ENCODE results near the gene LMX1A. TPM values are rescaled to one million over a fixed set of nuclear protein-coding genes. Genes with fewer than 3 reads are reported as not detected.

LMX1A gene
- total RNA-seq, 6 experiments from 2014 or later, result not detected

DNA sequence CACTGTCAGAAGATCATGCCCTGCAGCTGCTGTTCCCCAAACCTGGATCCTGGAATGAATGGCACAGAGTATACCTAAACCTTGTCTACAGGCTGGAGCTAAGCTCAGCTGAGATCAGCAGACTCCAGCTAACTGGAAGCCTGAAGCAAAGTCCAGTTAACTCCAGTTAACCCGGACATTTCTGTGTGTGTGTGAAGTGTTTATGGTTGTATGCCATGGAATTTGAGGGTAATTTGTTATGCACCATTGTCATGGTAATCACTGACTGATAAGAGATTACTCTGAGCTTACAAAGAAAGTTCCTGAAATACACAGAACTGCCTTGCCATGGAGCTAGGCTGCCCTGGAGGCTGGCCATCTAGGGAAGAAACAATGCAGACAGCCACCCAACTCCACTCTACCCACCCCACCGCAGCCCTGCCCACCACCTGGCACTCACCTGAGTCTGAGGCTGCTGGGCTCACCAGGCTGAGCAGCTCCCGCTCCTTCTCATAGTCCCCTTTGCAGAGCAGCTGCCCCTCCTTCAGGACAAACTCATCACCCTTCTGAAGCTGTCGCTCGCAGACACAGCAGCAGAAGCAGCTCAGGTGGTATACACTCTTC is 107.4 kb downstream of the LMX1A start:
- TF ChIP-seq, protein P1, sequence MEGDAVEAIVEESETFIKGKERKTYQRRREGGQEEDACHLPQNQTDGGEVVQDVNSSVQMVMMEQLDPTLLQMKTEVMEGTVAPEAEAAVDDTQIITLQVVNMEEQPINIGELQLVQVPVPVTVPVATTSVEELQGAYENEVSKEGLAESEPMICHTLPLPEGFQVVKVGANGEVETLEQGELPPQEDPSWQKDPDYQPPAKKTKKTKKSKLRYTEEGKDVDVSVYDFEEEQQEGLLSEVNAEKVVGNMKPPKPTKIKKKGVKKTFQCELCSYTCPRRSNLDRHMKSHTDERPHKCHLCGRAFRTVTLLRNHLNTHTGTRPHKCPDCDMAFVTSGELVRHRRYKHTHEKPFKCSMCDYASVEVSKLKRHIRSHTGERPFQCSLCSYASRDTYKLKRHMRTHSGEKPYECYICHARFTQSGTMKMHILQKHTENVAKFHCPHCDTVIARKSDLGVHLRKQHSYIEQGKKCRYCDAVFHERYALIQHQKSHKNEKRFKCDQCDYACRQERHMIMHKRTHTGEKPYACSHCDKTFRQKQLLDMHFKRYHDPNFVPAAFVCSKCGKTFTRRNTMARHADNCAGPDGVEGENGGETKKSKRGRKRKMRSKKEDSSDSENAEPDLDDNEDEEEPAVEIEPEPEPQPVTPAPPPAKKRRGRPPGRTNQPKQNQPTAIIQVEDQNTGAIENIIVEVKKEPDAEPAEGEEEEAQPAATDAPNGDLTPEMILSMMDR (IDR thresholded peaks at IDR 0.05), result no peak
- Mint-ChIP-seq H3K4me3 (no peak overlapping the region), H3K4me1 (ENCODE audit: low read depth) (no peaks in the 10 kb centered on the region), H3K27me3 (ENCODE audit: insufficient read depth) (no peaks in the 10 kb centered on the region), H3K36me3 (ENCODE audit: low read depth) (no peaks in the 10 kb centered on the region), H3K9me3 (no peaks in the 10 kb centered on the region), H3K27ac (no peak overlapping the region)
- DNase-seq, result no peak

DNA sequence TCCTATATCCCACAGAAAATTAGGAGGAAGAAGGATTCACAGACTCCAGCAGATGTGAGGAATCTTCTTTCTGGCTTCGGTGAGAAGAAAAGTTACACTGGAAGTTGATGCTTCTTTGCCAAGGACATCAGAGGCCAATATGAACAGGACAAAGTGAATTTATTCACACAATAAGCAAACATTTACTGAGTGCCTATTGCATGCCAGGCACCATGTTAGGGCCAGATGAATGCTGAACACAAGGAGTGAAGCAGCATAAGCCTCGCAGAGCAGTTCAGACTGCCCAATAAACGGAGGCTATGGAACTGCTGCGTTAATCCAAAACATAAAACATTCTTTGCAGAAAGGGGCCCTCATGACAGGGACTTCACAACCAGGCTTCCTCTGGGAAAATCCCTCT is 114.6 kb downstream of the LMX1A start:
- TF ChIP-seq, protein P1 (IDR thresholded peaks at IDR 0.05), result no peak
- no peaks in the 10 kb centered on the region for H3K4me1 Mint-ChIP-seq (ENCODE audit: low read depth)
- no peak overlapping the region for H3K4me3 Mint-ChIP-seq
- no peaks in the 10 kb centered on the region for H3K27me3 Mint-ChIP-seq (ENCODE audit: insufficient read depth)
- H3K9me3 Mint-ChIP-seq, result peaks cover 5% of the 10 kb centered on the region; the same call in 1 of the 2 replicates
- H3K36me3 Mint-ChIP-seq (ENCODE audit: low read depth), result no peaks in the 10 kb centered on the region
- no peak for DNase-seq
- no peak overlapping the region for H3K27ac Mint-ChIP-seq

DNA sequence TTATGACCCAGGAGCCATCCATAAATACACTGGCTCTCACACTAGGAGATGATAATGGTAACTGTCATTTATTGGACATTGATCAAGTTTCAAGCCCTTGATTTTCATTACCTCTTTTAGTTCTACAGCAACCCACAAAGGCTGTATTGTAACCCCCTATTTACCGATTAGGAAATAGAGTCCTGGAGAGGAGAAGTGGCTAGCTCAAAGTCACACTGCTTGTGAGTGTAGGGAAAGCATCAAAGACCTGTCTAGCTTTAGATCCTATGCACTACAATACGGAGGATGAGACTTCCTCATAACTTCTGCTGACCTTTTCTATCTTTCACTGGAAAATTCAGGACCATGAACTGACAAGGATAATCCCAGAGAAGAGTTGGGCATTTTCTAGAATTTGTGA is 115.2 kb downstream of the LMX1A start:
- no peaks in the 10 kb centered on the region for H3K27me3 Mint-ChIP-seq (ENCODE audit: insufficient read depth)
- DNase-seq, result no peak

DNA sequence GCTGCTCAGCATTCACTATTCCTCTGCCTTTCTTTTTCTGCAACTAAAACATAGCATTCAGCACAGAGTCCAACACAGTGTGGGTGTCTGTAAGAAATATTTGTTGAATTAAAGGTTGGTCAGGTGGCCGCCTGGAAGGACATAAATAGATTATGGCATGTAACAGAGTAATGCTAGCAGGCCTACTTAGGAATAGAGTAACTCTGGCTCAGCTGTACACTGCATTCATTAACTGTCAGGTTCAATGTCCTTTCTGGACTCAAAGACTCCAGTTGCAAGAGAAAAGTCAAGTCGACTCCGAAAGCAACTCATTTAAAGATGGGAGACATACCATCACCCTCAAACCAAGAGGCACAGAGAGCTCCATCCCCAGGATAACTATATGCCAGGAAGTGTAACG is 116.0 kb downstream of the LMX1A start:
- H3K27ac Mint-ChIP-seq, result no peak overlapping the region
- TF ChIP-seq, protein P1 (IDR thresholded peaks at IDR 0.05), result no peak
- no peak overlapping the region for H3K4me3 Mint-ChIP-seq
- no peaks in the 10 kb centered on the region for H3K36me3 Mint-ChIP-seq (ENCODE audit: low read depth)
- peaks cover 5% of the 10 kb centered on the region; the same call in 1 of the 2 replicates for H3K9me3 Mint-ChIP-seq
- DNase-seq, result no peak
- no peaks in the 10 kb centered on the region for H3K4me1 Mint-ChIP-seq (ENCODE audit: low read depth)
- H3K27me3 Mint-ChIP-seq (ENCODE audit: insufficient read depth), result peaks cover 6% of the 10 kb centered on the region

More for the DNA sequence above, 115.2 kb downstream of the LMX1A start:
- Mint-ChIP-seq H3K27ac (no peak overlapping the region), H3K36me3 (ENCODE audit: low read depth) (no peaks in the 10 kb centered on the region), H3K4me1 (ENCODE audit: low read depth) (no peaks in the 10 kb centered on the region), H3K4me3 (no peak overlapping the region), H3K9me3 (peaks cover 5% of the 10 kb centered on the region; the same call in 1 of the 2 replicates)
- TF ChIP-seq, protein P1 (IDR thresholded peaks at IDR 0.05), result no peak

DNA sequence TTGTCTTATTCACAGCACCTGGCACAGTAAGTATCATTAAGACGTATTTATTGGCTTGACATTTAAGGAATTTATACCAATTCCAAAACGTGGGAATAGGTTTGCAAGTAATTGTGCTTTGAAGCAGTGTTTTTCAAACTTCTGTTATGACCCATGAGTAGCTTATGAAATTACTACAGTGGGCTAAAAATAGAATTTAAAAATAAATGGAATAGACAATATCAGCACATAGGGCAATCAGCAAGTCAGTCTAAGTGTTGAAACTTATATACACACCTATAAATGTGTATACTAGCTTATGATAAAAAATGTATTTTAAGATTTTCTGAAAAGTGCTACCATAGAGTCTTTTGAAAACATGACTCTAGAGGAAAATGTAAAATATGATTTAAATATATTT is 116.6 kb downstream of the LMX1A start:
- H3K4me1 Mint-ChIP-seq (ENCODE audit: low read depth), result no peaks in the 10 kb centered on the region
- peaks cover 11% of the 10 kb centered on the region for H3K27me3 Mint-ChIP-seq (ENCODE audit: insufficient read depth)
- no peak overlapping the region for H3K4me3 Mint-ChIP-seq
- TF ChIP-seq, protein P1 (IDR thresholded peaks at IDR 0.05), result no peak
- DNase-seq, result no peak
- no peak overlapping the region for H3K27ac Mint-ChIP-seq
- H3K36me3 Mint-ChIP-seq (ENCODE audit: low read depth), result no peaks in the 10 kb centered on the region
- peaks cover 5% of the 10 kb centered on the region; the same call in 1 of the 2 replicates for H3K9me3 Mint-ChIP-seq
